ENCODE data around the gene TSPEAR.
"Not testable (repeated sequence)": the region's sequence is repeated elsewhere in the genome, so short reads cannot be mapped to it uniquely, and the experiment has no call there.

TSPEAR gene

DNA sequence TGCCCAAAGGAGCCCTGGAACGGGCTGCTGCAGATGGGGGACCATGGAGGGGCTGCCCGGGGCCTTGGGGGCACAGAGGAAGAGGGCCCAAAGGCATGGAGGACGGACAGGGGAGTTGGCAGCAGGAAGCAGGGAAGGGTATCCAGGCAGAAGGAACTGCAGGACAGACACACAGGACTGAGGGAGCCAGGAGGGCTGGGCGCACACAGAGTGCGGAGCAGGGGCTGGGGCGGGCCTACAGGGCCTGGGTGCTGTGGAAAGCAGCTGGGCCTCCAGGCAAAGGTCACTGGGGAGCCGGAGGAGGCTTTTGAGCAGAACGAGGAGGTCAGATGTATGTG lies 199.5 kb downstream of the TSPEAR start:
- no peak for DNase-seq

DNA sequence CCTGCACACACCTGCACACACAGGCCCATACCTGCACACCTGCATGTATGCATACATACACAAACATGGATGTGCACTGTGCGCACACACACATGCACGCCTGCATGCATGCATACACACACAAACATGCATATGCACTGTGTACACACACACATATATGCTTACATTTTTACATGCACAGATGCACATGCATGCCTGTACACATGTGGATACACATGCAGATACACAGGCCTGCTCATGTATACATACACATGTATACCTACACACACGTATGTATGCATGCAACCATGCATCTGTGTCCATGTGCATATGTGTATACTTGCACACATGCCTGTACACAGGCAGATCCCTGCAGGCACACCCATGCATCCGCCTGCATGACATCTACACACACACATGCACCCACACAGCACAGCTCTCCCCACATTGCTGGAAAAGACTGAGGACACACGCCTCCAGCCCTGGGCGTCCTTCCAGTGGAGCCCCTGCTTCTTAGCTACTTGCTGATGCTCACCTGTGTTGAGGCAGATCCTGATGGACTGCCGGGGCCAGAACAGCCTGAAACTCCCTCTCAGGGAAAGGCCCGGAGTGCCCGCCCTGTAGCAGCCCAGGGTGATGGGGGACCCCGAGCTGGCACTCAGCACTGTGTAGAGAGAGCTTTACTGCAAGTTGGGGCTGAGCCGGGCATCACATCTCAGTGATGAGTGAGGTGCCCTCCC lies 200.0 kb downstream of the TSPEAR start:
- no peak for DNase-seq

DNA sequence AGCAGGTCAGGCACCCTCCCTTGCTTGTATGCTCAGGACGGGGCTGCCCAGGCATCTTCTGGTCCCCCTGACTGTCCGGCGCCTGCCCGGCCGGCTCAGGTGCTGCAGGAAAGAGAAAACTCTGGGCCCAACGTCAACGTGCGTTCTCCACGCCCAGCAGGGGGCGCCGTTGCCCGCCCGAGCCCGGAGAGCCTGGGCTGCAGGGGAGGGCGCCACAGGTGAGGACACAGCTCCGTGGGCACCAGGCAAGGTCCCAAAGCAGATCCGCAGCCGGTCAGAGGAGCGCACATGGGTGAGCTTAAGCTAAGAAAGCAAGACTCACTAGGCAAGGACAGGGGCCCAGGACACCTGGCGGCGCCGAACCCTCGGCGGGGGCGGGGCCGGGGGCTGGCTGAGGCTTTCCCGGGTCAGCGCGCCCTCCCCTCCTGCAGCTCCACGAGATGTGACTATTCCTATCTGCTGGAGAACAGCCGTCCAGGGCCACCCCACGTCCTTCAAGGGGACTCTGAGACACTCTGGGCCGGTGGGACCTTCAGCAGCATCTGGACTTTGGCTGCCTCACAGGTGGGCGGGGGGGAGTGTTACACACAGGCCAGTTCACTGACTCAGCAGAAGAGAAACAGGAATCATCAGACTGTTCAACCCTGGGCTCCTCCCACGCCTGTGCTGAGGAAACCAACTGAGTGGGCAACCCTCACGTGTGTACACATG lies 200.7 kb downstream of the TSPEAR start:
- peak; percentile 82 for DNase-seq

DNA sequence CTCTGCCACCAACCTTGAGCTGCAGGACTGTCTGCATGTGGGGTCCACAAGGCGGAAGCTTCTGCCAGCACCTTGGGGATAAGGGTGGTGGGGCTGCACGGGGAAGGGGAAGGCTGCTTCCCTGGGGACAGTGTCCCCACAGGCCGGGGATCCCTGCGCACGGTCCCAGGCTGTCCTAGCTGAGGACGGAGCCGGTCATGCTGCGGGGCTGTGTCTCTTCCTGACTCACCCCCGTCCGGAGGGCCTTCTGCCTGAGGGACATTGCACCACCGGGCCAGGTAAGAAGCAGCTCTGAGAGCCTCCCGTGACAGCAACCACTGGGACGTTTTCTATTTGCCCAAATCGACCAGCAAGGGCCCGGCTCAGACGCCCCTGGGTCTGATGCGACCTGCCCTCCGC lies 201.3 kb downstream of the TSPEAR start:
- no peak for DNase-seq

DNA sequence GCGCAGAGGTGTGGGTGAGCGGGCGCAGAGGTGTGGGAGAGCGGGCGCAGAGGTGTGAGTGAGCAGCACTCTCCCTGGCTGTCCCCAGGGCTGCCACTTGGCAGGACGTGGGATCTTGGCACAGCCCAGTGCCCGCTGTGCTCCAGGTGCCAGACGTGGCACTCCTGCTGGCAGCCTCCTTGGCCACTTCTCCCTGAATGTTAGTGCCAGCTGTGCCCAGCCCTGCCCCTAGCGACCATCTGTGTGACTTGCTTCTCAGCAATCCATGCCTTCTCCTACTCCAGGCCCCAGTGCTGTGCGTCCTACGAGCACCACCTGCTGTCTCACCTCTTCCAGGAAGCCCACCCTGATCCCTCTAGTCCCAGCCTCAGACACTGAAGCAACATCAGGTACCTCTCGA lies 201.8 kb downstream of the TSPEAR start:
- no peak for DNase-seq

DNA sequence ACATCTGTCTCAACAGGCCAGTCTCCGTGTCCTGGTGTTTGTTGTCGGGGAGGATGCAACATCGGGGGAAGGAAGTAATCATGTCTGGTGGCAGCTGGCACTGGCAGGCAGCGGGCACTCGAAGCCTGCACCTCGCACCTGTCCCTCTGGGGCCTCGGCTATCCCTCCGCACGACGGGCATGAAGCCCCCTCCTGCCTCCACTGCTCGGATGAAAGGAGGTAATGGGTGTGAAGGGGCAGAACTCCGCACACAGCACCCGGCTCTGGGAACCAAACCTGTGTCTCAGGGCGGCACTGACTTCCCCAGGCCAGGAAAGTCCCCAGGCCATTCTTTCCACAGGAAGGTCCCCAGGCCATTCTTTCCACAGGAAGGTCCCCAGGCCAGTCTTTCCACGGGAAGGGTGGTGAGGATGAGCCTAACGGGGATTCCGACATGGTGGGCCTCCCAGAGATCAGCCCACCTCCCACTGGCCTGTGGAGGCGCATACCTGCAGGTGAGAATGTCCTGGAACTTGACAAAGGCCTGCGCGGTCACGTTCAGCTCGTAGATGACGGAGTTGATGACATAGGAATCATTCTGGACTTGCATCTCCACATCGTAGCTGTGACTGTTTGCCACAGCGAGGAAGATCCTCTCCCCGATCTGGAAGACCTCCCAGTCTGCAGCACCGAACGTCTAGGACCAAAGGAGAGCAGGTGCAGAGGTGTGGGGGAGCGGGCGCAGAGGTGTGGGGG lies 202.5 kb downstream of the TSPEAR start:
- DNase-seq = no peak

DNA sequence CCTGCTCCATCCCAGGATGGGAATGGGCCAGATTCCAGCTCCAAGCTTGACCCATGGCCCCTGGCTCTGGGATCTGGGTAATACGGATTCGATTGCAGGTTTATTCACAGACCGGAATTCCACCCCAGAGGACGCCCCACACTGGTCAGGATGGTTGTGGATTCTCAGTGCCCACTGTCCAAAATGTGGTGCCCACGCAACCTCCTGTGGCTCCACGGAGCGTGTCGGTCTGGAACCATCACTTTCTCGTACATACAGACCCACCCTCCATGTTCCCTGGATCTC lies 203.0 kb downstream of the TSPEAR start:
- DNase-seq = no peak

DNA sequence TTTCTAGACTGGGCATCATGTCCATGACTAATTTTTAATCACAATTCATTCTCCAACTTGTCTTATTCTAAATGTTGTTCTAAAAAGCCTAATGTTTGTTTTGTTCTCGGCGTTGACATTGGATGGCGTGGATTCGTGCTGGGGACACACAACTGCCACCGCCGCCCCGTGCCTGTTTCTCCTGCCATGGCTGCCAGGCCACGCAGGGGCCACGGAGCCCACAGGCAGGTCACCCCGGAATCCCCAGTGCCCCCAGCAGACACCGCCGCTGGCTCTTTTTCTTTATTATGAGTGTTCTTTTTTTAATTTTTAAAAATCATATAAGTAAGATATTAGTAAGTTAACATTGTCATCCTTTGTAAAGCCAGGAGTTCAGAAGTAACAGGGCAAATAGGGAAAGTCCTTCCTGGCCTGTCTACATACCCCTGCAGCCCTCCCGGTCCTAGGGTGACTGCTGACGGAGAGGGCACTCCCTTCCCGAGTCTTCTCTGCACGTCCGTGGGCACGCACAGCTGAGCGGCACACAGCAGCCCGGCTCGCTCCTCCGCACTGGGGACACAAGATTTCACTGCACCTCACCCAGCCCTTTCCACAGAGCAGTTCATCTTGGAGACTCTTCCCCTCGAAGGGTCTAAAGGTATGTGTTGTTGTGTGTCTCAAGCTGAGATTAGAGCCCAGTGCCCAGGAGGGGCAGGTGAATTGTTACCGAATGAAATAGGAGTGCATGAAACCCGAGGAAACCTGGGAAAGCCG lies 203.5 kb downstream of the TSPEAR start:
- DNase-seq = no peak

DNA sequence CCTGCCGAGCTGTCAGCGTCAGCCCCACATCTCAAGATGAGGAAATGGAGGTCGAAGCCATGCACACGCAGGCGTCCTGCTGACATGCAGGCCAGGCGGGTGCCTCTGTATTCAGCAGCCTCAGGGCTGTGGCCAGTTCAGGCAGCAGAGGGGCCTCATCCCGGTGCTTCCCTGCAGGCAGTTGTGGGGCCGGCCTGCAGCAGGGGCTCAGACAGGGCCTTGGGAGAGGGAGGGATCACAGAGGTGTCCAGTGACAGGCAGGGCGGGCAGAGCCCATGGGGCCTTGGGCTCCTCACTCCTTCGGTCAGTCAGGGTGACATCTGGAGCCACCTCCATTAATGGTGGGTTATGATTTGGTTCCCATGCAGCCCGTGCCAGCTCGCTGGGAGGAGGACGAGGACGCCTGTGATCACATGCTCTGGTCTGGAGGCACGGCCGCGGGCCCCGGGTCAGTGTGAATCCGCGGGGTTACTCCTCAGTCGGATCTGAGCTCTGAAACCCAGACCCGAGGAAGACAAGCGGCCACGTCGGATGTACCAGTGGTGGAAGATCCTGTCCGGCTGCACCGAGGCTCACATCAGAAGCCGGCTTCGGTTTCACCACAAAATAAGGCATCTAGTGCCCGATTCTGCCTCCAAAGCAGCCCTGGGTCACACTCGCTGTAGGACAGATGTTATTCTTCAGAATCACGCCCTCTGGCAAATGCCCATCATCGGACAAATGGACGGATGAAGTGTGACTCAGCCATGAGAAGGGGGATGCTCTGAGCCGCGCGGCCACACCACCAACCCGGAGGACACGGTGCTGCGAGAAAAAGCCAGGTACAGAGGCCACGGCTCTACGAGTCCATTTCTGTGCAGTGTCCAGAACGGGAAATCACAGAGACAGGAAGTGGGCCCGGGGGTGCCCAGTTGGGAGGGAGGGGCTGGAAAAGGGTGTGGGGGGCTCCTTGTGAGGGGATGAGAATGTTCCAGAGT lies 204.8 kb downstream of the TSPEAR start:
- no peak for DNase-seq

DNA sequence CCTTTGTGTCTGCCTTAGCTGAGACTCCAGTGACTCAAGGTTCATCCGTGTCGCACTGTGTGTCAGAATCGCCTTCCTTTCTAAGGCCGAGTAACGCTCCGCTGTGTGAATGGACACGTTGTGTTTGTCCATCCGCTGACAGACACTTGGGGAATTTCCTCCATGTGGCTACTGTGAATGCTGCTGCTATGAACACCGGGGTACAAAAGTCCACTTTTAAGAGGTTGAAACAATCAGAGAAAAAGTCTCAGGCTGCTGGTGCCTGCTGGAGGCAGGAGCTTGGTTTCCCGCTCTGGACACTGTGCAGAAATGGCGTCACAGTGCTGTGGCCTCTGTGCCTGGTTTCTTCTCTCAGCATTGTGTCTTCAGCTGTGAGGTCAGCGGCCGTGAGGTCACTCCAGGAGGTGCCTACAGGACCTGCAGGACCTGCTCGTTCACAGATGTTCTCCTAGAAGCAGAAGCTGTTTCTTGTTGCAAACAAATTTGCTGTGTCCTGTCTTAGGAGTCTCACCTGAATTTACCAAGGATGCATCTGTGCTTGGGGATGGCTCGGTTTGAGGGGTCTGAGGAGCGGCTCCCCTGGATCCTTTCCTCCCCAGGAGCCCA lies 205.6 kb downstream of the TSPEAR start:
- DNase-seq = no peak

DNA sequence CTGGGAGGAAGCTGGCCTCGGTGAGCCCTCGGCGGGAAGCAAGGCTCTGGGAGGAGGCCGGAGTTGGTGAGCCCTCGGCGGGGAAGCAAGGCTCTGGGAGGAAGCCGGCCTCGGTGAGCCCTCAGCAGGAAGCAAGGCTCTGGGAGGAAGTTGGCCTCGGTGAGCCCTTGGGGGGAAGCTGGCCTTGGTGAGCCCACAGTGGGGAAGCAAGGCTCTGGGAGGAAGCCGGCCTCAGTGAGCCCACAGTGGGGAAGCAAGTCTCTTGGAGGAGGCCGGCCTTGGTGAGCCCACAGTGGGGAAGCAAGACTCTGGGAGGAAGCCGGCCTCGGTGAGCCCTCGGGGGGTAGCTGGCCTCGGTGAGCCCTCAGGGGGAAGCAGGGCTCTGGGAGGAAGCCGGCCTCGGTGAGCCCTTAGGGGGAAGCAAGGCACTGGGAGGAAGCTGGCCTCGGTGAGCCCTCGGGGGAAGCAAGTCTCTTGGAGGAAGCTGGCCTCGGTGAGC lies 207.4 kb downstream of the TSPEAR start:
- DNase-seq = no peak

DNA sequence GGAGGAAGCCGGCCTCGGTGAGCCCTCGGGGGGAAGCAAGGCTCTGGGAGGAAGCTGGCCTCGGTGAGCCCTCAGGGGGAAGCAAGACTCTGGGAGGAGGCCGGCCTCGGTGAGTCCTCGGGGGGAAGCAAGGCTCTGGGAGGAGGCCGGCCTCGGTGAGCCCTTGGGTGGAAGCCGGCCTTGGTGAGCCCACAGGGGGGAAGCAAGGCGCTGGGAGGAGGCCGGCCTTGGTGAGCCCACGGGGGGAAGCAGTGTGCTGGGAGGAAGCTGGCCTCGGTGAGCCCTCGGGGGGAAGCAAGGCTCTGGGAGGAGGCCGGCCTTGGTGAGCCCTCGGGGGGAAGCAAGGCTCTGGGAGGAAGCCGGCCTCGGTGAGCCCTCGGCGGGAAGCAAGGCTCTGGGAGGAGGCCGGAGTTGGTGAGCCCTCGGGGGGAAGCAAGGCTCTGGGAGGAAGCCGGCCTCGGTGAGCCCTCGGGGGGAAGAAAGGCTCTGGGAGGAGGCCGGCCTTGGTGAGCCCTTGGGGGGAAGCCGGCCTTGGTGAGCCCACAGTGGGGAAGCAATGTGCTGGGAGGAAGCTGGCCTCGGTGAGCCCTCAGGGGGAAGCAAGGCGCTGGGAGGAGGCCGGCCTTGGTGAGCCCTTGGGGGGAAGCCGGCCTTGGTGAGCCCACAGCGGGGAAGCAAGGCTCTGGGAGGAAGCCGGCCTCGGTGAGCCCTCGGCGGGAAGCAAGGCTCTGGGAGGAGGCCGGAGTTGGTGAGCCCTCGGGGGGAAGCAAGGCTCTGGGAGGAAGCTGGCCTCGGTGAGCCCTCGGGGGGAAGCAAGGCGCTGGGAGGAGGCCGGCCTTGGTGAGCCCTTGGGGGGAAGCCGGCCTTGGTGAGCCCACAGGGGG lies 208.1 kb downstream of the TSPEAR start:
- DNase-seq = not testable (repeated sequence)

DNA sequence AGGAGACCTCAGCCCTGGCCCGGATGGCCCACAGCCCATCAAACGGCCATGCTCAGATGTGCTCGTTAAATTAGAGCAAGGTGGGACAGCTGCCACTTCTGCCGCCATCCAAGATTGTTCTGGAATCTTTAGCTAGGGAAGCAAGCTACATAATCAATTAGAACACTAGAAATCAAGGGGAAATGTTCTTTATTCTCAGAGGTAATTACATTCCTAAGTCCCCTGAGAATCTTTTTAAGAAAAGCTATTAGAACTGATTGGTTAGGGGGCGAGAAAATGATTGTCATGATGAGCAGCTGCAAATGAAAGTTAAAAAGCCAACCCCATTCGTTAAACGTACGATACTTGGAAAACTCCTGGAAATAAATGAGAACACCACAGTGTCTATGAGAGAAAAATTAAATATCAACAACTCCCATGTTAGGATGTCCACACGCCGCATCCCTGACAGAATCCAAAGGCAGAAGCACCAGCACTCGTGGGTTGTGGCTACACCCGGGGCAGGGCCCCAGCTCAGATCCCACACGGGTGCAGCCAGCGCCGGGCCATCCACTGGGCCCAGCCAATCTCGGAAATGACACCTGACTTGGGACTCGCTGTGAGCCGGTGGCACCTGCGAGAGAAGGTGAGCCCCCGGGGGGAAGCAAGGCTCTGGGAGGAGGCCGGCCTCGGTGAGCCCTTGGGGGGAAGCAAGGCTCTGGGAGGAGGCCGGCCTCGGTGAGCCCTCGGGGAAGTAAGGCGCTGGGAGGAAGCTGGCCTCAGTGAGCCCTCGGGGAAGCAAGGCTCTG lies 209.0 kb downstream of the TSPEAR start:
- DNase-seq = no peak

DNA sequence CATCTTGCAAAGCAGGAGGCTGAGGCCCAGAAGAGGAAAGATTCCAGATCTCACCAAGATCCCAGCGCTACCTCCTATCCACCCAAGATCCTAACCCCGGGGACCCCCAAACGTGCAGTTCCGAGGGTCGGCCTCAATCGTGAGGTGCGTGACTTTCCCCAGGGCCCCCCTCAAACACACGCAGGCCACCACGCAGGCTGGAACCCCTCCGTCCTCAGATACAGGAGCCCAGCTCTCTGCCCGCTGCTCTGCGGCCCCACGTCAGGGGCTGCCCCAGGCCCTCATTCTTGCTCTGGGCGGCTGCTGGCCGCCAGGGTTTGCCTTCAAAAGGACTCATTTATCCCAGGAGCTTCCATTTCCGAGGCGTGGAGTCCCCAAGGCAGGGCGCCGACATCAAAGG lies 211.3 kb downstream of the TSPEAR start:
- no peak for DNase-seq

DNA sequence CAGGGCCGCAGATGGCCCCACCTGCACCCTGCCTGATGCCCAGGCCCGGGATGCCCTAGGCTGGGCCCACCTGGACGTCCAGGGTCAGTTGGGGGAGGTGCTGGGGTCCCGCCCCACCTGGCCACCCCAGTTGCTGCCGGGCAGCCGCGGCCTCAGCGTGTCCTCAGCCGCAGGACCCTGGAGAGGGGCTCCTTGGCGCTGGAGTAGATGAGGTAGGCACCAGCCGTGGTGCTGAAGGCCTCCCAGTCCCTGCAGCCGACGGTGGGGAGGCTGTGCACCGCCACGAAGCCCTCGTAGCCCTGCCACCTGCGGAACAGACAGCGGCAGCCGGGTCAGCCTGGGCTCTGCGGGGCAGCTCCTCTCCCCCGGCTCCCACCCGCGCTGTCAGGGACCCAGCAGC lies 211.7 kb downstream of the TSPEAR start:
- no peak for DNase-seq

DNA sequence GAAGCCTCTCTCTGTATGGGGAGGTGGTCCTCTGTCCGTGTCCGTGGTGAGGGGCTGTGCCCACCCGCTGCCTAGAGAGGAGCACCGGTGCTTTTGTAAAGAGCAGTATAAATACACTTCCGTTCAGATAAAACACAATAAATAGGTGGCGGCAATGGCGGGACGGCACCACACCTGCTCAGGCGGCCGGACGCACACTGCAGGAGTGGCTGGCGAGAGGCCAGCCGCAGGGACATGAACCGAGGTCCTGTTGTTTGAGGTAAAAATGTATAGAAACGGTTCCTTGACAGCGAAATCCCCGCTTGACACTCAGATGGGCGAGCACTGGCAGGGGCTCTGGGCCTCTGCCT lies 212.2 kb downstream of the TSPEAR start:
- no peak for DNase-seq

DNA sequence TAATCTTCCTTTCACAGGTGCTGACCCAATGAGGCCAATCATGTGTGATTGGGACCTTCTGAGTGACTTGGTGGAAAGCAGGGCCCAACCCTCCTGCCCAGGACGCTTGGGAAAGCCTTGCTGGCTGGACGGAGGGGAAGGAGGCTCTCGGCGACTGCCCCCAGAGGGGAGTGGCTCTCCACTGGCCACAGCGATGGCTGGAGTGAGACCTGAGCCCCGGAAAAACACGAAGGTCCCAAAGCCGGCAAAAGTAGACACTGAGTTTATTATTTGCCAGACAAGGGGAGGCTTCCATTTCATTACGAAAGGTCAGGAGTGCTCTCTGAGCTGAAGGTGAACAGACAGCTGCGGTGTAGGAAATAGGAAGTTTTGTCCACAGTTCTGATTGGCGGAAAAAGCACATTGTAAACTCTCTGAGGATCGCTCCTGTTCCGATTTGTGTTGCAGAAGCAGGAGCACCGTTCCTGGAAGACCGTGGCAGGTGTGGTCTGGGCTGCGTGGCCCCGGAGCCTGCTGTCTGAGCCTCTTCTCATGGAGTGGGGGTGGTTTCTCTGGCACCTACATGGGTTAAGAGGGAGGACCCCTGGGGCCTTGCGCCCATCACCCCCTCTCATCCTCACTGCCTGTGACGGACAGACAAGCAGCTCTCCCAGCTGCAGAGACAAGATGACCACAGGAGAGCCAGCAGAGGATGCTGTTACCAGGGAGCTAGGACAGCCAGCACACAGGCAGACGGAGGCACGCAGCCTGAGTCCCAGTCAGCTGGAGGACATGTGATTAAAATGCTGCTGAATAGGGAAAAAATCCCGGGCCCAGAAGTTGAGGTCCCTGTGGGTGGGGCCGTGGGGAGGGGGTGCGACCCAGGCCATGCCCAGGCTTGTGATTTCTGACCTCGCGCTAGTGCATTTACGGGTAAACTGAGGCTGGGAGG lies 212.8 kb downstream of the TSPEAR start:
- no peak for DNase-seq

DNA sequence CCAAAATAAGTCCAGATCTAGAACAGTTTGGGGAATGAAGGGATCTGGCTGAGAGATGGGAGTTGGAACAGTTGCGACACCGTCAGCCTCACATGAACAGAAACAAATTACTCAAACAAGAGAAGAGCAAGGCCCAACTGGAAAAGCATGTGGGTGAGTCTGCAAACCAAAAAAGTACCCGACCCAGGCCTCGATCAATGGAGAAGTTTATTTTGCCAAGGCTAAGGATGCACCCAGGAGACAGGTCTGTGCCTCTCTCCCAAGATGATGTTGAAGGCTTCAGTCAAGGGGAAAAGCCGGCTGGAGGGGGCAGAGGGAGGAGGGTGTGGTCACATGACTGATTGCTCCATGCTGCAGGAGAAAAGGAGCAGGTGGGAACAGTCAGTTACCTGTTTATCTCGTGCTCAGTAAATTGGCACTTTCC lies 213.7 kb downstream of the TSPEAR start:
- no peak for DNase-seq
